Caki2 (cell line): Measurements from ENCODE around the gene RIMBP2. TPM values are rescaled to one million over a fixed set of nuclear protein-coding genes. Genes with fewer than 3 reads are reported as not detected.
"Not testable (repeated sequence)": the region's sequence is repeated elsewhere in the genome, so short reads cannot be mapped to it uniquely, and the experiment has no call there.

Source experiments
- DNase-seq: peaks from one replicate; pipeline ENCODE4 v3.0.0-alpha.2; 2015; ENCODE audit warnings: low read depth
- in situ Hi-C: cut with HindIII; loops from 2 replicates; pipeline ENCODE4 v1.10.0; 2016; ENCODE audit warnings: low sequenced_read_pairs, low pct_unique_long_range_greater_than_20kb, mixed read lengths
- total RNA-seq: library from RNA; depleted of rRNA; stranded (reverse); fragments of >200 nt; shearing (Covaris generic); gene quantifications from 2 replicates; pipeline ENCODE4 v1.2.3, GENCODE V29; 2014; ENCODE audit warnings: low replicate concordance; rRNA removed

RIMBP2 gene, protein sequence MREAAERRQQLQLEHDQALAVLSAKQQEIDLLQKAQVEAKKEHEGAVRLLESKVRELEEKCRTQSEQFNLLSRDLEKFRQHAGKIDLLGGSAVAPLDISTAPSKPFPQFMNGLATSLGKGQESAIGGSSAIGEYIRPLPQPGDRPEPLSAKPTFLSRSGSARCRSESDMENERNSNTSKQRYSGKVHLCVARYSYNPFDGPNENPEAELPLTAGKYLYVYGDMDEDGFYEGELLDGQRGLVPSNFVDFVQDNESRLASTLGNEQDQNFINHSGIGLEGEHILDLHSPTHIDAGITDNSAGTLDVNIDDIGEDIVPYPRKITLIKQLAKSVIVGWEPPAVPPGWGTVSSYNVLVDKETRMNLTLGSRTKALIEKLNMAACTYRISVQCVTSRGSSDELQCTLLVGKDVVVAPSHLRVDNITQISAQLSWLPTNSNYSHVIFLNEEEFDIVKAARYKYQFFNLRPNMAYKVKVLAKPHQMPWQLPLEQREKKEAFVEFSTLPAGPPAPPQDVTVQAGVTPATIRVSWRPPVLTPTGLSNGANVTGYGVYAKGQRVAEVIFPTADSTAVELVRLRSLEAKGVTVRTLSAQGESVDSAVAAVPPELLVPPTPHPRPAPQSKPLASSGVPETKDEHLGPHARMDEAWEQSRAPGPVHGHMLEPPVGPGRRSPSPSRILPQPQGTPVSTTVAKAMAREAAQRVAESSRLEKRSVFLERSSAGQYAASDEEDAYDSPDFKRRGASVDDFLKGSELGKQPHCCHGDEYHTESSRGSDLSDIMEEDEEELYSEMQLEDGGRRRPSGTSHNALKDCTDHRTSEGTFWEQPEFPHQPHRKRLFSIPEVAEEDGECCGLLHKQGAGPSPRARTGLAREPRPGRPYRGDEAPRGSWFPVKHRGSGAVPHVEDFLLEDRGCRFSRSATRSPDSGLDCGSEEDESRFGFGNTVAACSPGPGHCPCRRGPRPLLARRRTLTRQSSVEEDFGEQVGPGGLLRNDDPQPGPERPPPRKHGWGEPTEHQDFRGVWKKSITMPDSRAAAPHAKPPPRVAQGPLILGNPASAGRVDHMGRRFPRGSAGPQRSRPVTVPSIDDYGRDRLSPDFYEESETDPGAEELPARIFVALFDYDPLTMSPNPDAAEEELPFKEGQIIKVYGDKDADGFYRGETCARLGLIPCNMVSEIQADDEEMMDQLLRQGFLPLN (N-terminal part only)
- not detected in 2 replicates for total RNA-seq

GRCh38 chr12:130715998-130716968, at the start of gene RIMBP2:
Gene RIMBP2 (minus strand): TSS chr12:130716299. CDS start chr12:130479013, 237,286 bp downstream.
- DNase-seq, result peak; percentile 73
- in situ Hi-C loops, result no loop called here

- in situ Hi-C loops, result no loop called here
- peak; percentile 44 for DNase-seq
Observed at GRCh38 chr12:130765186-130765659, 49.1 kb upstream of the RIMBP2 start.

- in situ Hi-C loops, result no loop called here
- peak; percentile 52 for DNase-seq
Observed at GRCh38 chr12:130764475-130765185, 48.5 kb upstream of the RIMBP2 start.

GRCh38 chr12:130764073-130764472, 48.0 kb upstream of the RIMBP2 start:
- DNase-seq, result peak; percentile 47
- in situ Hi-C loops, result no loop called here

- DNase-seq, result no peak
- in situ Hi-C loops, result no loop called here
Observed at GRCh38 chr12:130762319-130762675, 46.2 kb upstream of the RIMBP2 start.

DNA sequence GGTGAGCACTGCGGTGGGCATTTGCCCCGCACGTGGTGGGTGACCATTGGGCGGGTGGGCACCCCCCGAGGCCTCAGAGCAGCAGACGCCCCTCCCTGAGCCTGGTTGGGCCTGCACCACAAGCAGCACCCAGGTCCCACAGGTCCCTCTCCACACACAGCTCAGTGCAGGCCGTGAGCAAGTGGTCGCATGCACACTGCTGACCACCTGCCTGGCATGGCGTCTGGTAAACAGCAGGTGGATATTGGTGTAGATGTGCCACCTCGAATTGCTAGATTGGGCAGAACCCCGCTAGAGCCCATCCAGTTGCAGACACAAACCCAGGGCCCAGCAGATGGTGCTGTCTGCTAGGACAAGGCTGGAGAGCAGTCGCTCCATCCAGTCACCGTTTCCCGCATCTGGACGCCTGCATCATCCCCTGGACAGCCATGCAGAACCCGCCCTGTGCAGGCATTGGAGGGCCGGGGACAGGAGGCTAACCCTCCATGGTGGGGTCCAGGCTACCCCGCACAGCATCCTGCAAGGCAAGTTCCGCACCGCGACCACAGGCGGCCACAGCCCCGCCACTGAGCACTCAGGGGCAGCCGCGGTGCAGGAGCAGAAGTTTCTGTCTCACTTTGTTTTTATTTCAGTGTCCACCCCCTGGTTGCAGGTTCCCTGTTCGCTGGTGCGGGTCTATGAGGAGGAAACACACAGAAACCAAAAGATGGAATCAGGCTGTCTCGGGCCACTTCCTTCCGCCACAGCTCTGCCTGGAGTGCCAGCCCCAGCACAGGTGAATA, 45.6 kb upstream of the RIMBP2 start:
- peak; percentile 19 for DNase-seq
- in situ Hi-C loops, result no loop called here

DNA sequence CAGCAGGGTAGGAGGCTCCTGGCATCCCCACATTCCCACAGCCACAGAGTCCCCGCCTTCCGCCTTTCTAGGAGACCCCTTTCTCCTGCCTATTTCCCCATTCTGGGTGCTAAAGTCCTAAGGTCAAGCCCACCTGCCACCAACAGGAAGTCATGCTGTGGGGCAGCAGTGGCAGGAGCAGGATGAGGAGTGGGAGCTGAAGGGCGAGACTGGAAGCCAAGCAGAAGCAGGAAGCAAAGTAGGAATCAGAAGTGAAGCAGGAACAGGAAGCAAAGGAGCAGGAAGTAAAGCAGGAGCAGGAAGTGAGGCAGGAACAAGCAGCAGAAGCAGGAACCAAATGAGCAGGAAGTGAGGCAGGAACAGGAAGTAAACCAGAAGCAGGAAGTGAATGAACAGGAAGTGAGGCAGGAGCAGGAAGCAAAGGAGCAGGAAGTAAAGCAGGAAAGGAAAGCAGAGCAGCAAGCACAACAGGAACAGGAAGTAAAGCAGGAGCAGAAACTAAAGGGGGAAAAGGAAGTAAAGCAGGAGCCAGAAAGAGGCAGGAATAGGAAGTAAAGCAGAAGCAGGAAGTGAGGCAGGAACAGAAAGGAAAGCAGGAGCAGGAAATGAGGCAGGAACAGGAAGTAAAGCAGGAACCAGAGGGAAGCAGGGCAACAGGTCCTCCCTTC, 38.3 kb upstream of the RIMBP2 start:
- in situ Hi-C loops, result no loop called here
- no peak for DNase-seq

- no peak for DNase-seq
- in situ Hi-C loops, result no loop called here
Observed at GRCh38 chr12:130752692-130753230, 36.7 kb upstream of the RIMBP2 start.

DNA sequence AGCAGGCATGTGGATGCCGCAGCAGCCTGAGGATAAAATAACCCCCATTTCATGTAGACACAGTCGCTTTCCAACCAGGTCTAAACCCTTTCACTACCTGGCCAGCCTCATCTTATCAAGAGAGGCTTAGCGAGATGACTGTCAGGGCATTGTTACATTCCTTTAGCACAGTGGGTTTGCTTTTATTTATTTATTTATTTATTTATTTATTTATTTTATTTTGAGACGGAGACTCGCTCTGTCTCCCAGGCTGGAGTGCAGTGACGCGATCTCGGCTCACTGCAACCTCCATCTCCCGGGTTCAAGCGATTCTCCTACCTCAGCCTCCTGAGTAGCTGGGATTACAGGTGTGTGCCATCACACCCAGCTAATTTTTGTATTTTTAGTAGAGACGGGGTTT, 35.9 kb upstream of the RIMBP2 start:
- in situ Hi-C loops, DNase-seq: not testable (repeated sequence)

DNA sequence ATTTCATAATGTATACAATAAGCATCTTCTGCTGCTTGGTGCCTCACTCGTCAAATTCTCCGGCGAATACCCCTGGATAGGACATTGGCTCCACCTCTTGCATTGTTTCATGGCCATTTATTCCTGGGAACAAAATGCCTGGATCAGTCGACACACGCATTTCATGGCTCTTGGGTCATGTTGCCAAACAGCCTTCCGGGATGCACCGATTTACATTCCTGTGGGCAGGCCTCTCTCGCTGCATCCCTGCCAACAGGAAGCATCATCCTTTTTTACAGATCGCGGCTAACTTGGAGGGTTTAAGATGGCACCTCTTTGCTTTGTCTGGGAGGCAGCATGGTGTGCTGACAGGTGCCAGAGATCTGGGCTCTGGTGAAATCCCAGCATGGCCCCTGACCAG, 32.7 kb upstream of the RIMBP2 start:
- no peak for DNase-seq
- in situ Hi-C loops, result no loop called here

GRCh38 chr12:130747867-130748740, 32.0 kb upstream of the RIMBP2 start:
- peak; percentile 45 for DNase-seq
- in situ Hi-C loops, result no loop called here

GRCh38 chr12:130746546-130746945, 30.4 kb upstream of the RIMBP2 start:
- DNase-seq, result no peak
- in situ Hi-C loops, result no loop called here

- in situ Hi-C loops, result no loop called here
- DNase-seq, result no peak
Observed at GRCh38 chr12:130745921-130746320, 29.8 kb upstream of the RIMBP2 start.

GRCh38 chr12:130744274-130744673, 28.2 kb upstream of the RIMBP2 start:
- no peak for DNase-seq
- in situ Hi-C loops, result no loop called here

DNA sequence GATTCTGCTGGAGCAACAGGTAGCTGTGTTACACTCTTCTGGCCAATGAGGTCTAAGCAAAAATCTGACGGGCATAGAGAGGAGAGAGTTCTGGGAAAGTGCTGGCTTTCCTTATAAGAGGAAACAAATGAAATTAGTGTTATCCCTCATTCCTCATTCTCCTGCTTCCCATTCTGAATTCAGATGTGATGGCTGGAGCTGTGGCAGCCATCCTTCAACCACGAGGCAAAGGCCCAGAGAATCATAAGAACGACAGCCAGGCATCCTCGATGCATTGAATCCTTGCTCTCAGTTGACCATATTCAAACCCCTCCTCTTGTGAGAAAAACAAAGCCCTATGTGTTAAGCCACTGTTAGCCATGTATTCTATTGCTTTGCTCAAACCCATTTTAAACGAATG, 27.5 kb upstream of the RIMBP2 start:
- in situ Hi-C loops, result no loop called here
- DNase-seq, result no peak
